IPS DF 4.7 (cell line): Measurements from ENCODE around the gene ATP8B2.
"Not testable (repeated sequence)": the region's sequence is repeated elsewhere in the genome, so short reads cannot be mapped to it uniquely, and the experiment has no call there.

Experiments used
- DNase-seq: peaks from one replicate; pipeline ENCODE4 v3.0.0-alpha.2; 2013; ENCODE audit warnings: low spot score; ENCODE audit errors: extremely low read depth

Gene ATP8B2

DNA sequence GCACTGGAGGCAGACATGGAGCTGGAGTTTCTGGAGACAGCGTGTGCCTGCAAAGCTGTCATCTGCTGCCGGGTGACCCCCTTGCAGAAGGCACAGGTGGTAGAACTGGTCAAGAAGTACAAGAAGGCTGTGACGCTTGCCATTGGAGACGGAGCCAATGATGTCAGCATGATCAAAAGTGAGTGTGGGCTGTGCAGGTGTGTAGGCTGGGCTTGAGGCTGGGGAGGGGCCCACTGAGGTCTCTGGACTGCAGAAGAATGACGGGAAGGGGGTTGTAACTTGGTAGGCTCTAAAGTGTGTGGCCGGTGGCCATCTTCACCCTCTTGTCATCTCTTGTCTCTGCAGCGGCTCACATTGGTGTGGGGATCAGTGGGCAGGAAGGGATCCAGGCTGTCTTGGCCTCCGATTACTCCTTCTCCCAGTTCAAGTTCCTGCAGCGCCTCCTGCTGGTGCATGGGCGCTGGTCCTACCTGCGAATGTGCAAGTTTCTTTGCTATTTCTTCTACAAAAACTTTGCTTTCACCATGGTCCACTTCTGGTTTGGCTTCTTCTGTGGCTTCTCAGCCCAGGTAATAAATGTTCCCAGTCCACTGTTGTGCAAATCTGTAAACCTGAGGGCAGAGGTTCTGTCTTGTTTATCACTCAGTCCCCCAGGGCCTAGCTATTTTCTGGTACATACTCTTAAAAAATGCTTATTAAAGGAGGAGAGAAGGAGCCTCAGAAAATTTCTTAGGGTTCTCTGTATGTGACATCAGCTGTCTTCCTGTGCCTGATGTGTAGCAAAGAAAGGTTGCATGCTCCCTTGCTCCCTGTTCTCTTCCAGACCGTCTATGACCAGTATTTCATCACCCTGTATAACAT, 19.9 kb downstream of the ATP8B2 start:
- DNase-seq, result no peak

DNA sequence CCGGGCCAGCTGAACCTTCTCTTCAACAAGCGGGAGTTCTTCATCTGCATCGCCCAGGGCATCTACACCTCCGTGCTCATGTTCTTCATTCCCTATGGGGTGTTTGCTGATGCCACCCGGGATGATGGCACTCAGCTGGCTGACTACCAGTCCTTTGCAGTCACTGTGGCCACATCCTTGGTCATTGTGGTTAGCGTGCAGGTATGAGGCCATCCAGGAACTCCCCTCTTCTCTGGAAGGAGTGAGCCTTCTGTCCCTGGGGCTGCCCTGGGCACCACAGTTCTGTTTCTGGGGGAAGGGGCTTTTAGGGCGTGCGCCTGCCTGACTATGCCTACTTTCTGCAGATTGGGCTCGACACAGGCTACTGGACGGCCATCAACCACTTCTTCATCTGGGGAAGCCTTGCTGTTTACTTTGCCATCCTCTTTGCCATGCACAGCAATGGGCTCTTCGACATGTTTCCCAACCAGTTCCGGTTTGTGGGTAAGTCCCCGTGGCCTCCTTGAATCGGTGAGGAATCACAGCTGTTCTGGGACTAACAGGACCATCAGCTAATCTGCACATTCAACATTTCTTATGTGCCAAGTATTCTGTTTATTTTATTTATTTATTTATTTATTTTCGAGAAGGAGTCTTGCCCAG, 21.1 kb downstream of the ATP8B2 start:
- no peak for DNase-seq

DNA sequence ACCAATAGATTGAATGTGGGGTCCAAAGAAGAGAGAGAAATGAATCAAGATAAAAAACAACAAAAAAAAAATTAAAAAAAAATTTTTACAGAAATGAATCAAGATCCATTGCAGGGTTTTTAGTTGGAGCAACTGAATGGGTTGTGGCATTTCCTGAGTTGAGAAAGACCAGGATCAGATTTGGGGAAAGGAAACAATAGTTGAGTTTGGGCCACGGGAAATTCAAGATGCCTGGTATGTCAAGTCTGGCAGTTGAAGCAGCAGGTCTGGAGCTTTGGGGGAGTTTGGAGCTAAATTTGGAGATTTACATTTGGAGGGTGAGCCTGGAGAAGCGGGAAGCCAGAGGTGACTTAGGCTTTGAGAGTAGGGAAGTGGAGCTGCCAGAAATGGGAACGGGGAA, 22.6 kb downstream of the ATP8B2 start:
- no peak for DNase-seq

- DNase-seq, result no peak
Observed at GRCh38 chr1:154348429-154349076, 23.2 kb downstream of the ATP8B2 start.

- DNase-seq, result no peak
Observed at GRCh38 chr1:154349121-154349520, 23.8 kb downstream of the ATP8B2 start.

GRCh38 chr1:154350383-154350782, 25.1 kb downstream of the ATP8B2 start:
- DNase-seq, result no peak

GRCh38 chr1:154351363-154352068, 26.2 kb downstream of the ATP8B2 start:
- no peak for DNase-seq

GRCh38 chr1:154352245-154352580, 26.9 kb downstream of the ATP8B2 start:
- no peak for DNase-seq

- no peak for DNase-seq
Observed at GRCh38 chr1:154352581-154353459, 27.5 kb downstream of the ATP8B2 start.

DNA sequence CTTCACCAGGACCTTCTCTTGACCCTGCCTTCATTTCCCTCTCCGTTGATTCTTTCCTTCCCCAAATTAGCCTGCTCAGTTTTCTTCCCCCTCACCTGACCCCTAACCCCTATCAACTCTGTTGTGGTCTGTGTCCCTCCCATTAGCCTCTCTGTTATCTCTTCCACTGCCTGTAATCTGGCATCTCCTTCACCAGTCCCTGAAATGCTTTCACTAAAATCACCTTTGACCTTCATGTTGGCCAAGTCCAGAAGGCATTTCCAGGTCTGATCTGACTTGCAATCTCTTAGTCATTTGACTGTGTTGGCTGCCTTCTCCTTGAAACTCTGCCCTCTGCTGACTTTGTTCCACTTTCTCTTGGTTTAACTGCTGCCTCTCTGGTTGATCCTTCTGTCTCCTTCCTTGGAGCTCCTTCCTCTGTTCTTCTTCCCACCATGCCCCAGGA, 28.2 kb downstream of the ATP8B2 start:
- DNase-seq, result no peak

- no peak for DNase-seq
Observed at GRCh38 chr1:154353966-154354365, 28.6 kb downstream of the ATP8B2 start.

- no peak for DNase-seq
Observed at GRCh38 chr1:154358519-154358918, 33.2 kb downstream of the ATP8B2 start.

GRCh38 chr1:154360288-154360687, 35.0 kb downstream of the ATP8B2 start:
- no peak for DNase-seq

DNA sequence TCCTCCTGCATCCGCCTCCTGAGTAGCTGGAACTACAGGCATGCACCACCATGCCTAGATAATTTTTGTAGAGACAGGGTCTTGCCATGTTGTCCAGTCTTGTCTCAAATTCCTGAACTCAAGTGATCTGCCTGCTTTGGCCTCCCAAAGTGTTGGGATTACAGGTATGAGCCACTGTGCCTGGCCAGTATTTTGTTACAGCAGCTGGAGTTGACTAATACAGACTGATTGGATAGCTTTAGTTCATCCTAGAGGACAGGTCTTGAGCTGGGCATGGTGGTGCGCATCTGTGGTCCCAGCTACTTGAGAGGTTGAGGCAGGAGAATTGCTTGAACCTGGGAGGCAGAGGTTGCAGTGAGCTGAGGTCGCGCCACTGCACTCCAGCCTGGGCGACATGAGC, 35.6 kb downstream of the ATP8B2 start:
- not testable (repeated sequence) for DNase-seq

DNA sequence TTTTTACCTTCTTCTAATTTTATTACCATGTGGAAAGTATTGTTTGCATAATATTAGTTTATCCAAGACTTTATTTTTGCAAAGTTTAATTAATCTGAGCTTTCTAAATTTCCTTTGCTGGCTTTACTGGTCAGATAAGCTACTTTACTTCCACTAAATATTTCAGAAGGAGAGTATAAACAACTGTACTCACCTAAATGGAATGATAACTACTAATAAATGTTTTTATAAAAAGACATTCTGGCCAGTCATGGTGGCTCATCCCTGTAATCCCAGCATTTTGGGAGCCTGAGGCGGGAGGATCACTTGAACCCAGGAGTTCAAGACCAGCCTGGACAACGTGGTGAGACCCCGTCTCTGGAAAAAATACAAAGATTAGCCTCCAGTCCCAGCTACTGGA, 36.0 kb downstream of the ATP8B2 start:
- DNase-seq, result no peak

- no peak for DNase-seq
Observed at GRCh38 chr1:154371436-154371835, 46.1 kb downstream of the ATP8B2 start.

- not testable (repeated sequence) for DNase-seq
Observed at GRCh38 chr1:154373777-154374357, 48.5 kb downstream of the ATP8B2 start.

DNA sequence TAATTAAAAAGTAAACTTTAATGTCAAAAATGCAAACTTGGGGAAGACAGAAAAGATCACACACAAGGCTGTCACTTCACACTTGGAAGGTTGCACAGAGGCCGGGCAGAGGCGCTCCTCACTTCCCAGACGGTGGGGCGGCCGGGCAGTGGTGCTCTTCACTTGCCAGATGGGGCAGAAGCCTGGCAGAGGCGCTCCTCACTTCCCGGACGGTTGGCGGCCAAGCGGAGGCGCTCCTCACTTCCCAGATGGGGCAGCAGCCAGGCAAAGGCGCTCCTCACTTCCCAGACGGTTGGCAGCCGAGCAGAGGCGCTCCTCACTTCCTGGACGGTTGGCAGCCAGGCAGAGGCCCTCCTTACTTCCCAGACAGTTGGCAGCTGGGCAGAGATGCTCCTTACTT, 54.0 kb downstream of the ATP8B2 start:
- no peak for DNase-seq

GRCh38 chr1:154384650-154385489, 59.5 kb downstream of the ATP8B2 start:
- DNase-seq, result no peak
